GM12872 (cell line): ENCODE data around the gene TBX4.

Experiments used
- TF ChIP-seq, protein P1 (sequence below): IDR thresholded peaks from 3 replicates; pipeline ENCODE4 v1.5.1; 2011; ENCODE audit warnings: low read depth, mild to moderate bottlenecking, low read length, moderate library complexity; ENCODE audit not compliant: insufficient read depth

The TBX4 gene

DNA sequence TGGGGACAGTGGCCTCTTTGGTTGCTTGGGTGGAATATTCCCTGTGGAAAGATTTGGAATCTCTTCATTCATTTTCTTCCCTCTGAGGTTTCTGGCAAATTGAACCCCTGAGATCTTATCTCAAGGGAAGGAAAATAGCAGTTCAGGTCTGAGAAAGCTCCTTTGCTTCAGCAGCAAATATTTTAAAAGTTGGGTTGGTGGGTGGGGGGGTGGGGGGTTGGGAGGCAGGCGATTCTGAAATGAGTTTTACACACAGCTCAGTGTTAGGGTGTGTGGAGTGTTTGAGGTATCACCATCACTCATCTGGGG, 45.7 kb upstream of the TBX4 start:
- TF ChIP-seq, protein P1, sequence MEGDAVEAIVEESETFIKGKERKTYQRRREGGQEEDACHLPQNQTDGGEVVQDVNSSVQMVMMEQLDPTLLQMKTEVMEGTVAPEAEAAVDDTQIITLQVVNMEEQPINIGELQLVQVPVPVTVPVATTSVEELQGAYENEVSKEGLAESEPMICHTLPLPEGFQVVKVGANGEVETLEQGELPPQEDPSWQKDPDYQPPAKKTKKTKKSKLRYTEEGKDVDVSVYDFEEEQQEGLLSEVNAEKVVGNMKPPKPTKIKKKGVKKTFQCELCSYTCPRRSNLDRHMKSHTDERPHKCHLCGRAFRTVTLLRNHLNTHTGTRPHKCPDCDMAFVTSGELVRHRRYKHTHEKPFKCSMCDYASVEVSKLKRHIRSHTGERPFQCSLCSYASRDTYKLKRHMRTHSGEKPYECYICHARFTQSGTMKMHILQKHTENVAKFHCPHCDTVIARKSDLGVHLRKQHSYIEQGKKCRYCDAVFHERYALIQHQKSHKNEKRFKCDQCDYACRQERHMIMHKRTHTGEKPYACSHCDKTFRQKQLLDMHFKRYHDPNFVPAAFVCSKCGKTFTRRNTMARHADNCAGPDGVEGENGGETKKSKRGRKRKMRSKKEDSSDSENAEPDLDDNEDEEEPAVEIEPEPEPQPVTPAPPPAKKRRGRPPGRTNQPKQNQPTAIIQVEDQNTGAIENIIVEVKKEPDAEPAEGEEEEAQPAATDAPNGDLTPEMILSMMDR: no peak

DNA sequence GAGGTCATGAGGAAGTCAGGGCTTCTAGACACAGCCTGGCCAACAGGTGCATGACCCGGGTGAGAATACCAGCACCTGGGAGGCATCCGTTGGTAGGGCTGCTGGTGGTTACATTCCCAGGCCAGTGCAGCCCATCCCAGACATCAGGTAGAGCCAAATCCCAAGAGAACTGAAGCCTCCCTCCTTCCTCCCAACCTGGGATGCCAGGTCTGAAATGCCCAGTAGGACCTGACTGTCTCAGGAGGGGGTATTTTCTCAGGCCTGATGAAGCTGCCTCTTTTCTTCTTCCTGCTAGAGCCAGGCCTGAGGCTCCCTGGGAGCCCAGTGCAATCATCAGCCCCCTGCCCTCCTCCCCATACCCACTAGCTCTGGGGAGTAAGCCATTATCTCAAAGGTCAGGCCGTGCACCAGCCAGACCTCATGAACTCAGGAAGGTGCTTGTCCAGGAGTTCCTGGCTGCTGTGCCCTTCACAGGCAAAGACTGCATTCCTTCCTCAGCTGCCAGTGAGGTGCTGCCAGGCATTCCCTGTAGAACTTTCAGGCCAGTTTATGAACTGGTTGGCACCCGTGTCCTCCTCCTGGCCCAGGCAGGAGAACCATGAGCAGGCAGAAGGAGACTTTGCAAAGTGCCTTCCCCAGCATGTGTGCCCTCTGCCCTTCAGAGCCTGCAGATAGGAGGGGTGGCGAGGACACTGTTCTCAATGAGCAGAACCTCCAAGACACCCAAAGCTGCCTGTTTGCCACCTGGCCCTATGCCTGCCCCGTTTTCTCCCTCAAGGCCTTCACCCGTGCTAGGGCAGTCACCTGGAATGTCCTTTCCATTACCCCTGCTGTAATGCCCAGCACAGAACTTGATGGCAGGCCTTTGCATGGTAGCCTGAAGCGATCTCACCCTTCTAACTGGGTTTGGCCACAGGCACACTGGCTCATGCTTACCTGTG, 45.0 kb upstream of the TBX4 start:
- TF ChIP-seq, protein P1: no peak

DNA sequence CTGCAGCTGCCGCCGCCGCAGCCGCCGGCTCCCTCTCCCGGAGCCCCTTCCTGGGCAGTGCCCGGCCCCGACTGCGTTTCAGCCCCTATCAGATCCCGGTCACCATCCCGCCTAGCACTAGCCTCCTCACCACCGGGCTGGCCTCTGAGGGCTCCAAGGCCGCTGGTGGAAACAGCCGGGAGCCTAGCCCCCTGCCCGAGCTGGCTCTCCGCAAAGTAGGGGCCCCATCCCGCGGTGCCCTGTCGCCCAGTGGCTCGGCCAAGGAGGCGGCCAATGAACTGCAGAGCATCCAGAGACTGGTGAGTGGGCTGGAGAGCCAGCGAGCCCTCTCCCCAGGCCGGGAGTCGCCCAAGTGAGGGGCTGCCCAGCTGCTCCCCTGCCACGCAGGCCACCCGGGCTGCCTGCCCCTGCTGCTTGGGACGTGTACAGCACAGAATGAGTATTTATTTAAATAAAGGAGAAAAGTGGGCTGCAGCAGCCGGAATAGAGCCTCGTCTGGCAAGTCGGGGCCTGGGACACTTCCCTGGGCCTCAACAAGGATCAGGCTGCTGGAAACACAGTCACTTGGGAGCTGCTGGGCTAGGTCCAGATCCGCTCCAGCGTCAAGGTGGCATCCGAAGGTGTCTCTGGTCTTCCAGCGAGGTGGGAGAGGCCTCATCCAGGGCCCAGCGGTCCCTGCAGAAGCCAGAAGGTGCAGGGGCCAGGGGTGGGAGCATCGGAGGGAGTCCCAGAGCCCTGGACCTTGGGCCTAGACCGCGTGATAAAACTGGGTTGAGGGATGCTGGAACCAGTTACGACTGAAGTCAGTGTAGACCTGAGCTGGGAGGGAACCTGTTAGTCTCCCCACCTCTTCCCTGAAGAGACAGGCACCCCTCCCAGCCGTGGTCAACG, 43.8 kb upstream of the TBX4 start:
- TF ChIP-seq, protein P1: no peak

DNA sequence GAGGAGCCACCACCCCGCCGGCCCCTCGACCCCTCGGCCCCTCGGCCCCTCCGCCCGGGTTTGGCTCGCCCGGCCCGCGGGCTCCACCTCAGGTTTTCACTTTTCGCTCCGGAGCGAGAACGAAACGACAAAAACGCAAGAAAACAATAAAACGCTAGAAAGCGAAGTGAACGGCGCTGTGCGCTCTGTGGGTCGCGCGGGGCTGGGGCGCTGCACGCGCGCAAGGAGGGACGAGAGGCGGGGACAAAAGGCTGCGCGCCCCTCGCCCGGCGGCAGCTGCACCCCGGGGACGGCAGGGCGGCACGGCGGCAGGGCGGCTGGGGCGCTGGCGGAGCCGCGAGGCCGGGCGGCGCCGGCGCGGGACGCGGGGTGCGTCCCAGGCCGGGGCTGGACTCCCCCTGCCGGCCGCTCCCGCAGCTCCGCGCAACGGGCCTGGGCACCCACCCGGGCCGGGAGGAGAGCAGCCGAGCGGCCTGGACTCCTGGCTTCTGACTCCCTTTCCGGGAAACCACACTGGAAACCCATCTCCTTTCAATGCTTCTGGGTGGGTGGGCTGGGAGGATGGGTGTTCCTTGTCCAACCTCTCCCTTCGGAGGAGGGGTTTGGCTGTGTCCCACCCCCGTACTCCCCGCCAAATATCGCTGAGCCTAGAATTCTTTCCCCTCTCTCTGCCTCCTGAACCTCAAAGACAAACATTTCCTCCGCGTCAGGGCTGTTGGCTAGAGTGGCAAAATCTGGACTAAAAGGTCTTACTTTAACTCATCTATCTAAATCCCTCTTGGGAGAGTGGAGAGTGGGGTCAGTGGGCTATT, 42.7 kb upstream of the TBX4 start:
- TF ChIP-seq, protein P1: peak; percentile 53; the same call in 2 of the 3 replicates

DNA sequence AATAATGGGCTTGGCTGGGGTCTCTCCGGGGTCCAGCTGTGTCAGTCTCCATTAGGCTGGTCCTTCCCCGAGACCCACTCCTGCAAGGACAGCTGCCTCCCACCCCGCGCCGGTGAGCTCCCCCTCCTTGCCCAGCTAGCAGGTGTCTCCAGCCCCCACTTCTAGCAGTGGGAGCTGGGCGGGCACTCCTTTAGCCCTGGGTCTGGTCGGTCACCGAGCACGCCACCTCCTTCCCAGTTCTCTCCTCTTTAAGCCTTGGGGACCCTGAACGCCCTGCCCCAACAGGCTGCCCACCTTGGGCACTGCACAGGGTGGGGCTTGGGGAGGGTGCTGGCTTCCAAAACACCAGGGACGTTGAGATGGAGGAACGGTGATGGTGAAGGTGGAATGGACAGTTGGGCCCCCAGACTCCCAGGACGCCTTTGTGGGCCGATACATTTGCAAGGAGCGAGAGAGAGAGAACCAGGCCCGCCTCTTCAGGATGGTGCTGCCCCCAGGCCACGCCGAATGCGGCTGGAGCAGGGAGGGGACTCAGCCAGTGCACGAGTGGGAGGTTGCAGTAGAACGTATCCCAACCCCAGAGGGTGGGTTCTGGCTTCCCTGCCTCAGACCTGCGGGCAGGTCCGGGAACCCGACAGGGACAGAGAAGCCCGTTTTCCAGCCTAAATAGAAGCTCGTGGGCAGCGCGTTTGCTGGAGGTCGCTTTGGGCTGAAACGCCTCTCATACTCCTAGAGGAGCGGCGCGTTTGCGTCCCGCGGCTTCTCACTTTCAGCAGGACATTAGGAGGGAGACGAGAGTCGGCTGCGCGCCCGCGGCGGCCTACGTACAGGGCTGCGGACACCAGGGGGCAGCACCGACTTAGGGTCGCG, 41.8 kb upstream of the TBX4 start:
- TF ChIP-seq, protein P1: peak; percentile 67

DNA sequence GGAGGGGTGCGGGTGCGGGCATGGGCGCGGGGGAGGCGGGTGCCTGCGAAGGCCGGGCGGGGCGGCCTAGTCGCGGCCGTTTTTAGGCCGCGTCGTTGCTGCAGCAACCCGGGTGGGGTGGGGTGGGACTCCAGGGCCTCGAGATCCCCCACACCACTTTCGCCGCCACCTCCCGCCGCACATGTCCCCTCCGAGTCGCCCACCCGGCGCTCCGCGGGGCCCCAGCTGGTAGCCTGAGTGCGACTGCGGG, 41.3 kb upstream of the TBX4 start:
- TF ChIP-seq, protein P1: no peak
